Superior temporal gyrus (tissue), 1 donor: ENCODE measurements around the gene RABEPK.
A peak's percentile ranks its signal among the peaks of the same experiment; 100 is the strongest.
"Not testable (repeated sequence)": the region's sequence is repeated elsewhere in the genome, so short reads cannot be mapped to it uniquely, and the experiment has no call there.

Experiments used
- DNase-seq: peaks from one replicate; pipeline ENCODE4 v3.0.0-alpha.2; 2016; ENCODE audit errors: extremely low spot score

The RABEPK gene

GRCh38 chr9:125200216-125201047 lies at the start of gene RABEPK:
TSS of gene RABEPK (plus strand) at chr9:125200542. CDS start at chr9:125203014, 2,472 bp downstream.
- DNase-seq = peak; percentile 94

- DNase-seq = no peak
Measured at GRCh38 chr9:125151730-125152129, 48.6 kb upstream of the RABEPK start.

- DNase-seq = no peak
Measured at GRCh38 chr9:125153712-125154367, 46.5 kb upstream of the RABEPK start.

GRCh38 chr9:125156551-125156950 lies 43.8 kb upstream of the RABEPK start:
- no peak for DNase-seq

- no peak for DNase-seq
Measured at GRCh38 chr9:125160750-125161149, 39.6 kb upstream of the RABEPK start.

GRCh38 chr9:125161284-125161918 lies 38.9 kb upstream of the RABEPK start:
- DNase-seq = no peak

- not testable (repeated sequence) for DNase-seq
Measured at GRCh38 chr9:125162891-125163290, 37.5 kb upstream of the RABEPK start.

- no peak for DNase-seq
Measured at GRCh38 chr9:125166762-125167161, 33.6 kb upstream of the RABEPK start.

- DNase-seq = no peak
Measured at GRCh38 chr9:125169895-125170294, 30.4 kb upstream of the RABEPK start.

- DNase-seq = no peak
Measured at GRCh38 chr9:125172031-125172755, 28.1 kb upstream of the RABEPK start.

- DNase-seq = no peak
Measured at GRCh38 chr9:125176636-125177035, 23.7 kb upstream of the RABEPK start.

- no peak for DNase-seq
Measured at GRCh38 chr9:125177888-125178287, 22.5 kb upstream of the RABEPK start.

- DNase-seq = not testable (repeated sequence)
Measured at GRCh38 chr9:125179776-125180175, 20.6 kb upstream of the RABEPK start.

- DNase-seq = no peak
Measured at GRCh38 chr9:125180876-125181275, 19.5 kb upstream of the RABEPK start.

- not testable (repeated sequence) for DNase-seq
Measured at GRCh38 chr9:125181756-125182155, 18.6 kb upstream of the RABEPK start.

GRCh38 chr9:125183054-125183453 lies 17.3 kb upstream of the RABEPK start:
- DNase-seq = no peak

- DNase-seq = no peak
Measured at GRCh38 chr9:125183561-125183960, 16.8 kb upstream of the RABEPK start.

GRCh38 chr9:125189011-125189360 lies 11.4 kb upstream of the RABEPK start:
- no peak for DNase-seq

- DNase-seq = peak; percentile 97
Measured at GRCh38 chr9:125189361-125190289, 10.7 kb upstream of the RABEPK start, which contains the start of gene PPP6C. TSS of gene PPP6C (minus strand) at chr9:125189803. CDS start at chr9:125189718, 85 bp downstream.

- DNase-seq = no peak
Measured at GRCh38 chr9:125190361-125190801, 10.0 kb upstream of the RABEPK start.

- DNase-seq = not testable (repeated sequence)
Measured at GRCh38 chr9:125194466-125194865, 5.9 kb upstream of the RABEPK start.
